ENCODE measurements around the gene SH3D19.
"Not testable (repeated sequence)": the region's sequence is repeated elsewhere in the genome, so short reads cannot be mapped to it uniquely, and the experiment has no call there.

Gene SH3D19

DNA sequence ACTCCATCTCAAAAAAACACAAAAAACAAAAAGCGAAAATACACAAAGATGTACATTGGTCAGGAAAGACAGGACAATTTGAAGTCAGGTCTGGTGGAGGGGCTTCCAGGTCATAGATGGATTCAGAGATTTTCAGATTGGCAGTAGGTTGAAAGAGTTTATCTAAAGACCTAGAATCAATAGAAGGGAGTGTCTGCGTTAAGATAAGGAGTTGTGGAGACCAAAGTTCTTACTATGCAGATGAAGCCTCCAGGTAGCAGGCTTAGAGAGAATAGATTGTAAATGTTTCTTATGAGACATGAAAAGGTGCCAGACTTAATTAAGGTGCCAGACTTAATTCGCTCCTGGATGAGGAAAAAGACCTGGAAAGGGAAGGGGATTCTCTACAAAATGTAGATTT, 232.9 kb downstream of the SH3D19 start:
- Histone ChIP-seq H3K27ac (ENCODE audit: low read length) (no peak overlapping the region), H3K9ac (ENCODE audit: low read length) (no peak overlapping the region), H2AFZ (ENCODE audit: low read depth, low read length) (no peak overlapping the region), H3K4me1 (ENCODE audit: low read length) (peaks cover 17% of the 10 kb centered on the region), H3K27me3 (ENCODE audit: low read depth, low read length) (0 out of 2 replicates have a peak, but pooled peaks cover 3% of the 10 kb centered on the region), H3K4me2 (ENCODE audit: low read length) (no peak overlapping the region), H3K36me3 (replicated peaks; ENCODE audit: low read depth, low read length) (no peaks in the 10 kb centered on the region), H3K79me2 (ENCODE audit: low read length) (no peaks in the 10 kb centered on the region), H3K9me3 (ENCODE audit: insufficient read depth, low read length) (no peaks in the 10 kb centered on the region), H4K20me1 (ENCODE audit: insufficient read depth, low read length) (no peaks in the 10 kb centered on the region), H3K4me3 (ENCODE audit: low read length) (no peak overlapping the region)
- no peak for TF ChIP-seq EZH2phosphoT487 (IDR thresholded peaks at IDR 0.05; ENCODE audit: low read depth)
- TF ChIP-seq, protein P1, sequence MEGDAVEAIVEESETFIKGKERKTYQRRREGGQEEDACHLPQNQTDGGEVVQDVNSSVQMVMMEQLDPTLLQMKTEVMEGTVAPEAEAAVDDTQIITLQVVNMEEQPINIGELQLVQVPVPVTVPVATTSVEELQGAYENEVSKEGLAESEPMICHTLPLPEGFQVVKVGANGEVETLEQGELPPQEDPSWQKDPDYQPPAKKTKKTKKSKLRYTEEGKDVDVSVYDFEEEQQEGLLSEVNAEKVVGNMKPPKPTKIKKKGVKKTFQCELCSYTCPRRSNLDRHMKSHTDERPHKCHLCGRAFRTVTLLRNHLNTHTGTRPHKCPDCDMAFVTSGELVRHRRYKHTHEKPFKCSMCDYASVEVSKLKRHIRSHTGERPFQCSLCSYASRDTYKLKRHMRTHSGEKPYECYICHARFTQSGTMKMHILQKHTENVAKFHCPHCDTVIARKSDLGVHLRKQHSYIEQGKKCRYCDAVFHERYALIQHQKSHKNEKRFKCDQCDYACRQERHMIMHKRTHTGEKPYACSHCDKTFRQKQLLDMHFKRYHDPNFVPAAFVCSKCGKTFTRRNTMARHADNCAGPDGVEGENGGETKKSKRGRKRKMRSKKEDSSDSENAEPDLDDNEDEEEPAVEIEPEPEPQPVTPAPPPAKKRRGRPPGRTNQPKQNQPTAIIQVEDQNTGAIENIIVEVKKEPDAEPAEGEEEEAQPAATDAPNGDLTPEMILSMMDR (IDR thresholded peaks at IDR 0.05; ENCODE audit: low read depth, low read length) = no peak

DNA sequence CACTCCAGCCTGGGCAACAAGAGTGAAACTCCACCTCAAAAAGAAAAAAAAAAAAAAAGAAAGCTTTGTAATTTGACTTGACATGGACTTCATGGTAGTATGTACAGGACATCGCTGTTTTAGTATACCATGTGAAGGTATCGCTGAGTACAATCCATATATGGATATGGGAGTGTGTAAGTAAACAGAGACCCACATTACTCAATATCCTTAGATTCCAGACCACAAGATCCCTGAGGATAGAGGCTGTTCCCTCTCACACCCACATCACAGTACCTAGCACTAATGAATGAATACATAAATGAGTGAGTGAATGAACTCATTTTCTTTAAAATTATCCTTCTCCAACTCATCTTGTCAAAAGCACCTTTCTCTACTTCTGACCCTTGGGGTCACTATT, 234.4 kb downstream of the SH3D19 start:
- Histone ChIP-seq H2AFZ (ENCODE audit: low read depth, low read length) (no peak overlapping the region), H3K9me3 (ENCODE audit: insufficient read depth, low read length) (no peaks in the 10 kb centered on the region), H4K20me1 (ENCODE audit: insufficient read depth, low read length) (no peaks in the 10 kb centered on the region), H3K4me3 (ENCODE audit: low read length) (no peak overlapping the region), H3K9ac (ENCODE audit: low read length) (no peak overlapping the region), H3K79me2 (ENCODE audit: low read length) (no peaks in the 10 kb centered on the region), H3K27ac (ENCODE audit: low read length) (no peak overlapping the region), H3K27me3 (ENCODE audit: low read depth, low read length) (0 out of 2 replicates have a peak, but pooled peaks cover 3% of the 10 kb centered on the region), H3K4me1 (ENCODE audit: low read length) (peaks cover 5% of the 10 kb centered on the region), H3K36me3 (replicated peaks; ENCODE audit: low read depth, low read length) (no peaks in the 10 kb centered on the region), H3K4me2 (ENCODE audit: low read length) (no peak overlapping the region)
- TF ChIP-seq, protein P1 (IDR thresholded peaks at IDR 0.05; ENCODE audit: low read depth, low read length) = no peak
- TF ChIP-seq EZH2phosphoT487 (IDR thresholded peaks at IDR 0.05; ENCODE audit: low read depth) = no peak

GRCh38 chr4:151087467-151087866, 237.9 kb downstream of the SH3D19 start:
- Histone ChIP-seq H3K79me2 (ENCODE audit: low read length) (no peaks in the 10 kb centered on the region), H3K4me3 (ENCODE audit: low read length) (no peak overlapping the region), H3K4me2 (ENCODE audit: low read length) (no peak overlapping the region), H3K9me3 (ENCODE audit: insufficient read depth, low read length) (no peaks in the 10 kb centered on the region), H3K9ac (ENCODE audit: low read length) (no peak overlapping the region), H3K36me3 (replicated peaks; ENCODE audit: low read depth, low read length) (no peaks in the 10 kb centered on the region), H3K4me1 (ENCODE audit: low read length) (no peaks in the 10 kb centered on the region), H3K27me3 (ENCODE audit: low read depth, low read length) (0 out of 2 replicates have a peak, but pooled peaks cover 3% of the 10 kb centered on the region), H2AFZ (ENCODE audit: low read depth, low read length) (no peak overlapping the region), H4K20me1 (ENCODE audit: insufficient read depth, low read length) (no peaks in the 10 kb centered on the region), H3K27ac (ENCODE audit: low read length) (no peak overlapping the region)
- TF ChIP-seq, protein P1 (IDR thresholded peaks at IDR 0.05; ENCODE audit: low read depth, low read length) = no peak
- TF ChIP-seq EZH2phosphoT487 (IDR thresholded peaks at IDR 0.05; ENCODE audit: low read depth) = no peak

DNA sequence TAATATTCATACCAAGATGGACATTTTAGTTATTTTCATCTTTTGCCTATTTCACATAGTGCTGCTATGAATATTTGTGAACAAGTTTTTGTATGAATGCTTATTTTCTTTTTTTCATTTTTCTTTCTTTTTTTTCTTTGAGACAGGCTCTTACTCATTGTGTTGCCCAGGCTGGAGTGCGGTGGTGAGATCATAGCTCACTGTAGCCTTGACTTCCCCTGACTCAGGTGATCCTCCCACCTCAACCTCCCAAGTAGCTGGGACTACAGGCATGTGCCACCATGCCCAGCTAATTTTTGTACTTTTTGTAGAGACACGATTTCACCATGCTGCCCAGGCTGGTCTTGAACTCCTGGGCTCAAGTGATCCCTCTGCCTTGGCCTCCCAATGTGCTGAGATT, 247.4 kb downstream of the SH3D19 start:
- H4K20me1 ChIP-seq (ENCODE audit: insufficient read depth, low read length); H3K4me2 ChIP-seq (ENCODE audit: low read length); H3K36me3 ChIP-seq (replicated peaks; ENCODE audit: low read depth, low read length); H3K4me3 ChIP-seq (ENCODE audit: low read length); H3K27me3 ChIP-seq (ENCODE audit: low read depth, low read length); H2AFZ ChIP-seq (ENCODE audit: low read depth, low read length); H3K9ac ChIP-seq (ENCODE audit: low read length); H3K4me1 ChIP-seq (ENCODE audit: low read length); H3K27ac ChIP-seq (ENCODE audit: low read length); H3K9me3 ChIP-seq (ENCODE audit: insufficient read depth, low read length); H3K79me2 ChIP-seq (ENCODE audit: low read length): not testable (repeated sequence)

Data from OCI-LY3 (cell line).